HEK293 (cell line): Measurements from ENCODE around the gene STIM2.

Source experiments
- CTCF ChIA-PET: fragments of 350-600 bp; formaldehyde crosslinking; extraction: SDS; loops from one replicate; lab custom pipeline; 2021; ENCODE audit warnings: antibody characterized with exemption; lab: Yijun Ruan, JAX
- POLR2A ChIA-PET: fragments of 300-600 bp; formaldehyde crosslinking; extraction: SDS; loops from one replicate; lab custom pipeline; 2020; ENCODE audit warnings: antibody characterized with exemption, inconsistent platforms; lab: Yijun Ruan, JAX
- H3K27ac ChIP-seq: fragments of 200-500 bp; sonication (Bioruptor generic); 2 replicates; pipeline ENCODE4 v1.5.1; 2014; ENCODE audit warnings: low read depth, low read length, control low read depth, inconsistent platforms; ENCODE audit errors: extremely low read depth
- H3K36me3 ChIP-seq, 2 experiments: fragments of 200-500 bp in 1 of 2; sonication (Bioruptor generic) in 1 of 2; 1 replicate in 1 of 2; 2 replicates in 1 of 2; pipeline ENCODE4 v1.5.1; 2014 to 2017; ENCODE audit warnings: inconsistent platforms in 2 of 2, low read length in 2 of 2; ENCODE audit not compliant: control insufficient read depth in 2 of 2, insufficient read depth in 1 of 2
- H3K4me1 ChIP-seq: fragments of 200-500 bp; sonication (Bioruptor generic); 2 replicates; pipeline ENCODE4 v1.5.1; 2014; ENCODE audit warnings: mild to moderate bottlenecking, low read length, inconsistent platforms; ENCODE audit not compliant: control insufficient read depth, insufficient read depth
- H3K4me3 ChIP-seq: 2 replicates; pipeline ENCODE4 v1.5.1; 2011; ENCODE audit warnings: low read depth, mild to moderate bottlenecking, control low read depth, low read length, moderate library complexity
- H3K9me3 ChIP-seq: fragments of 200-500 bp; sonication (Bioruptor generic); 2 replicates; pipeline ENCODE4 v1.5.1; 2014; ENCODE audit warnings: low read depth, low read length, inconsistent platforms; ENCODE audit not compliant: control insufficient read depth, insufficient read depth
- GLIS1 ChIP-seq: fragments of 450-650 bp; formaldehyde crosslinking; IDR thresholded peaks from 2 replicates; pipeline ENCODE4 v1.5.1; 2016; ENCODE audit warnings: missing biosample characterization, missing genetic modification characterization
- IKZF3 ChIP-seq: fragments of 450-650 bp; IDR thresholded peaks from 2 replicates; pipeline ENCODE4 v1.5.0; 2018; ENCODE audit warnings: missing biosample characterization, mild to moderate bottlenecking, missing genetic modification characterization, moderate library complexity
- SP3 ChIP-seq: fragments of 450-650 bp; formaldehyde crosslinking; IDR thresholded peaks from 2 replicates; pipeline ENCODE4 v1.5.1; 2016; ENCODE audit warnings: missing biosample characterization, missing genetic modification characterization
- SP7 ChIP-seq: fragments of 450-650 bp; formaldehyde crosslinking; IDR thresholded peaks from 2 replicates; pipeline ENCODE4 v1.5.1; 2016; ENCODE audit warnings: missing biosample characterization, missing genetic modification characterization
- TCF7L2 ChIP-seq: IDR thresholded peaks from 2 replicates; pipeline ENCODE4 v1.6.1; 2011; ENCODE audit warnings: low read depth, mild to moderate bottlenecking, inconsistent platforms, low read length, moderate library complexity, borderline replicate concordance
- YY2 ChIP-seq: fragments of 450-650 bp; formaldehyde crosslinking; IDR thresholded peaks from 2 replicates; pipeline ENCODE4 v1.5.1; 2016; ENCODE audit warnings: missing biosample characterization, missing genetic modification characterization
- ZNF146 ChIP-seq: fragments of 450-650 bp; formaldehyde crosslinking; IDR thresholded peaks from 2 replicates; pipeline ENCODE4 v1.5.1; 2016; ENCODE audit warnings: missing biosample characterization, missing genetic modification characterization
- ZNF354C ChIP-seq: fragments of 450-650 bp; formaldehyde crosslinking; IDR thresholded peaks from 2 replicates; pipeline ENCODE4 v1.5.1; 2016; ENCODE audit warnings: missing biosample characterization, missing genetic modification characterization, low read depth, borderline replicate concordance
- ZNF549 ChIP-seq: fragments of 450-650 bp; IDR thresholded peaks from 2 replicates; pipeline ENCODE4 v1.5.1; 2018; ENCODE audit warnings: missing biosample characterization, missing genetic modification characterization, mild to moderate bottlenecking, inconsistent platforms, moderate library complexity
- ZNF558 ChIP-seq: fragments of 450-650 bp; formaldehyde crosslinking; IDR thresholded peaks from 2 replicates; pipeline ENCODE4 v1.5.1; 2016; ENCODE audit warnings: missing biosample characterization, missing genetic modification characterization
- ZNF600 ChIP-seq: fragments of 450-650 bp; formaldehyde crosslinking; IDR thresholded peaks from 2 replicates; pipeline ENCODE4 v1.5.1; 2016; ENCODE audit warnings: missing biosample characterization, missing genetic modification characterization
- ZNF610 ChIP-seq: fragments of 450-650 bp; formaldehyde crosslinking; IDR thresholded peaks from 2 replicates; pipeline ENCODE4 v1.5.1; 2016; ENCODE audit warnings: missing biosample characterization, missing genetic modification characterization, borderline replicate concordance
- ZNF660 ChIP-seq: fragments of 450-650 bp; IDR thresholded peaks from 2 replicates; pipeline ENCODE4 v1.5.1; 2018; ENCODE audit warnings: missing biosample characterization, mild to moderate bottlenecking, missing genetic modification characterization
- ZNF768 ChIP-seq: fragments of 450-650 bp; formaldehyde crosslinking; IDR thresholded peaks from 2 replicates; pipeline ENCODE4 v1.5.1; 2018; ENCODE audit warnings: missing biosample characterization, mild to moderate bottlenecking, missing genetic modification characterization
- TF ChIP-seq, protein P1 (sequence below): fragments of 450-650 bp; formaldehyde crosslinking; IDR thresholded peaks from 2 replicates; pipeline ENCODE4 v1.5.1; 2017; ENCODE audit warnings: missing biosample characterization, missing genetic modification characterization
- TF ChIP-seq, protein P2 (sequence below): fragments of 450-650 bp; formaldehyde crosslinking; IDR thresholded peaks from 2 replicates; pipeline ENCODE4 v1.5.1; 2016; ENCODE audit warnings: missing biosample characterization, missing genetic modification characterization
- TF ChIP-seq, protein P3 (sequence below): fragments of 450-650 bp; formaldehyde crosslinking; IDR thresholded peaks from 2 replicates; pipeline ENCODE4 v1.5.1; 2016; ENCODE audit warnings: missing biosample characterization, missing genetic modification characterization
- TF ChIP-seq, protein P4 (sequence below): fragments of 450-650 bp; formaldehyde crosslinking; IDR thresholded peaks from 2 replicates; pipeline ENCODE4 v1.5.1; 2016; ENCODE audit warnings: missing biosample characterization, missing genetic modification characterization

STIM2 gene

DNA sequence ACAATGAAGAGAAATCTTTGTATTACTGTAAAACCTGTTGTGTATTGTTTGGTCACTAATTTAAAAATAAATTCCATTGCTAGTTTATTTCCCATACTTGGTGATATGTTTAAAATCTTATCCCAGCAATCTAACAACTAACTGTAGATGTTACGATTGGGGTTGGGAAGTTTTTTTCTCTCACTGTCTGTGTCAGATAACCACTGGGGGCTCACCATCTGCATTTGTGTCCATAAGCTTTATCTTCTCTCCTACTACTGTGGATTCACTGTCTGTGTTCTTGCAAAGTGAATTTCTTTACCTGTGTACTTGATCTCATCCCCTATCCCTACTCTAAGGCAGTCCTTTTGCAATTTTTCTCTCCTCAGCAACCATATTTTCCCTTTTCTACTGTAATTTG is 81.3 kb downstream of the STIM2 start:
- TF ChIP-seq IKZF3 (no peak), ZNF610 (tag by site-specific recombination) (no peak), ZNF558 (tag by site-specific recombination) (no peak), ZNF549 (no peak), ZNF354C (tag by site-specific recombination) (no peak), SP7 (tag by site-specific recombination) (no peak), ZNF660 (tag by site-specific recombination) (no peak), YY2 (tag by site-specific recombination) (no peak), ZNF600 (tag by site-specific recombination) (no peak), ZNF768 (tag by site-specific recombination) (no peak), SP3 (no peak), GLIS1 (tag by site-specific recombination) (no peak), TCF7L2 (no peak)
- TF ChIP-seq, protein P1, sequence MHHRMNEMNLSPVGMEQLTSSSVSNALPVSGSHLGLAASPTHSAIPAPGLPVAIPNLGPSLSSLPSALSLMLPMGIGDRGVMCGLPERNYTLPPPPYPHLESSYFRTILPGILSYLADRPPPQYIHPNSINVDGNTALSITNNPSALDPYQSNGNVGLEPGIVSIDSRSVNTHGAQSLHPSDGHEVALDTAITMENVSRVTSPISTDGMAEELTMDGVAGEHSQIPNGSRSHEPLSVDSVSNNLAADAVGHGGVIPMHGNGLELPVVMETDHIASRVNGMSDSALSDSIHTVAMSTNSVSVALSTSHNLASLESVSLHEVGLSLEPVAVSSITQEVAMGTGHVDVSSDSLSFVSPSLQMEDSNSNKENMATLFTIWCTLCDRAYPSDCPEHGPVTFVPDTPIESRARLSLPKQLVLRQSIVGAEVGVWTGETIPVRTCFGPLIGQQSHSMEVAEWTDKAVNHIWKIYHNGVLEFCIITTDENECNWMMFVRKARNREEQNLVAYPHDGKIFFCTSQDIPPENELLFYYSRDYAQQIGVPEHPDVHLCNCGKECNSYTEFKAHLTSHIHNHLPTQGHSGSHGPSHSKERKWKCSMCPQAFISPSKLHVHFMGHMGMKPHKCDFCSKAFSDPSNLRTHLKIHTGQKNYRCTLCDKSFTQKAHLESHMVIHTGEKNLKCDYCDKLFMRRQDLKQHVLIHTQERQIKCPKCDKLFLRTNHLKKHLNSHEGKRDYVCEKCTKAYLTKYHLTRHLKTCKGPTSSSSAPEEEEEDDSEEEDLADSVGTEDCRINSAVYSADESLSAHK (tag by site-specific recombination), result no peak
- TF ChIP-seq, protein P2, sequence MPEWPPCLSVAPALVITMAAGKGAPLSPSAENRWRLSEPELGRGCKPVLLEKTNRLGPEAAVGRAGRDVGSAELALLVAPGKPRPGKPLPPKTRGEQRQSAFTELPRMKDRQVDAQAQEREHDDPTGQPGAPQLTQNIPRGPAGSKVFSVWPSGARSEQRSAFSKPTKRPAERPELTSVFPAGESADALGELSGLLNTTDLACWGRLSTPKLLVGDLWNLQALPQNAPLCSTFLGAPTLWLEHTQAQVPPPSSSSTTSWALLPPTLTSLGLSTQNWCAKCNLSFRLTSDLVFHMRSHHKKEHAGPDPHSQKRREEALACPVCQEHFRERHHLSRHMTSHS (tag by site-specific recombination), result no peak
- TF ChIP-seq, protein P3, sequence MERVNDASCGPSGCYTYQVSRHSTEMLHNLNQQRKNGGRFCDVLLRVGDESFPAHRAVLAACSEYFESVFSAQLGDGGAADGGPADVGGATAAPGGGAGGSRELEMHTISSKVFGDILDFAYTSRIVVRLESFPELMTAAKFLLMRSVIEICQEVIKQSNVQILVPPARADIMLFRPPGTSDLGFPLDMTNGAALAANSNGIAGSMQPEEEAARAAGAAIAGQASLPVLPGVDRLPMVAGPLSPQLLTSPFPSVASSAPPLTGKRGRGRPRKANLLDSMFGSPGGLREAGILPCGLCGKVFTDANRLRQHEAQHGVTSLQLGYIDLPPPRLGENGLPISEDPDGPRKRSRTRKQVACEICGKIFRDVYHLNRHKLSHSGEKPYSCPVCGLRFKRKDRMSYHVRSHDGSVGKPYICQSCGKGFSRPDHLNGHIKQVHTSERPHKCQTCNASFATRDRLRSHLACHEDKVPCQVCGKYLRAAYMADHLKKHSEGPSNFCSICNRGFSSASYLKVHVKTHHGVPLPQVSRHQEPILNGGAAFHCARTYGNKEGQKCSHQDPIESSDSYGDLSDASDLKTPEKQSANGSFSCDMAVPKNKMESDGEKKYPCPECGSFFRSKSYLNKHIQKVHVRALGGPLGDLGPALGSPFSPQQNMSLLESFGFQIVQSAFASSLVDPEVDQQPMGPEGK (tag by site-specific recombination), result no peak
- TF ChIP-seq, protein P4, sequence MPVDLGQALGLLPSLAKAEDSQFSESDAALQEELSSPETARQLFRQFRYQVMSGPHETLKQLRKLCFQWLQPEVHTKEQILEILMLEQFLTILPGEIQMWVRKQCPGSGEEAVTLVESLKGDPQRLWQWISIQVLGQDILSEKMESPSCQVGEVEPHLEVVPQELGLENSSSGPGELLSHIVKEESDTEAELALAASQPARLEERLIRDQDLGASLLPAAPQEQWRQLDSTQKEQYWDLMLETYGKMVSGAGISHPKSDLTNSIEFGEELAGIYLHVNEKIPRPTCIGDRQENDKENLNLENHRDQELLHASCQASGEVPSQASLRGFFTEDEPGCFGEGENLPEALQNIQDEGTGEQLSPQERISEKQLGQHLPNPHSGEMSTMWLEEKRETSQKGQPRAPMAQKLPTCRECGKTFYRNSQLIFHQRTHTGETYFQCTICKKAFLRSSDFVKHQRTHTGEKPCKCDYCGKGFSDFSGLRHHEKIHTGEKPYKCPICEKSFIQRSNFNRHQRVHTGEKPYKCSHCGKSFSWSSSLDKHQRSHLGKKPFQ (tag by site-specific recombination), result no peak
- Histone ChIP-seq H3K4me3 (no peak overlapping the region), H3K9me3 (no peaks in the 10 kb centered on the region), H3K4me1 (peaks cover 18% of the 10 kb centered on the region), H3K27ac (no peak overlapping the region), H3K36me3 (no peaks in the 10 kb centered on the region)
- CTCF ChIA-PET, result no interaction called here
- POLR2A ChIA-PET, result interaction anchor here (0.6 kb wide), 1 partner anchor 81 kb away, joined by 4 read pairs; the partner anchor contains the start of gene STIM2

DNA sequence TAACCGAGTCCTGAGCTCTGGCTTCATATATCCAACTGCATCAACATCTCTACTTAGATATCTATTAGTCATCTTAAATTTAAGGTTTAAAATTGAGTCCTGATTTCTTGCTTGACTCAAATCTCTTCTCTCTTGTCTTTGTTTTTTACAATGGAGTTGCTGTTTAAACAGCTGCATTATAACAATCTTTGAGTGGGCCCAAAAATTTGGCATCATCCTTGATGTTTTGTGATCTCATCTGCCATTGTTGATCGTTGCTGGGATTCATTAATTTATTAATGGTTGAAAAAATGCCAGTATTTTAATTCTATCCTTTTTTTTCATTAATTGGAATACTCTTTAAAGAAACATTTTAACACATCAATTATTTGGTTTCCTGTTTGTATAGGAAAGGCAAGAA is 82.2 kb downstream of the STIM2 start:
- TF ChIP-seq ZNF146, result no peak
- H3K4me3 ChIP-seq, result no peak overlapping the region
- H3K27ac ChIP-seq, result no peak overlapping the region
- ChIA-PET CTCF (no interaction called here), POLR2A (no interaction called here)
- no peaks in the 10 kb centered on the region for H3K36me3 ChIP-seq
- peaks cover 9% of the 10 kb centered on the region; the same call in 1 of the 2 replicates for H3K4me1 ChIP-seq
- H3K9me3 ChIP-seq, result no peaks in the 10 kb centered on the region
